Epithelial cell of proximal tubule (primary cell): ENCODE measurements around the gene TBX4. TPM values are rescaled to one million over a fixed set of nuclear protein-coding genes. Genes with fewer than 3 reads are reported as not detected.
"Not testable (repeated sequence)": the region's sequence is repeated elsewhere in the genome, so short reads cannot be mapped to it uniquely, and the experiment has no call there.

Experiments
- DNase-seq: peaks from one replicate; pipeline ENCODE4 v3.0.0-alpha.2; 2011; ENCODE audit warnings: low read depth
- H3K4me3 ChIP-seq: 2 replicates; pipeline ENCODE4 v1.5.1; 2011; ENCODE audit warnings: low read depth, mild to moderate bottlenecking, low read length
- total RNA-seq: library from RNA; depleted of rRNA; stranded (reverse); fragments of >200 nt; gene quantifications from 2 replicates; pipeline ENCODE4 v1.2.3, GENCODE V29; 2015
- TF ChIP-seq, protein P1 (sequence below): conservative IDR thresholded peaks from 2 replicates; pipeline ENCODE4 v1.5.1; 2012; ENCODE audit warnings: low read depth, mild to moderate bottlenecking, low read length

The TBX4 gene
- total RNA-seq, 1 donor from 2014 or later: not detected

GRCh38 chr17:61524319-61524718, 72.1 kb downstream of the TBX4 start:
- TF ChIP-seq, protein P1, sequence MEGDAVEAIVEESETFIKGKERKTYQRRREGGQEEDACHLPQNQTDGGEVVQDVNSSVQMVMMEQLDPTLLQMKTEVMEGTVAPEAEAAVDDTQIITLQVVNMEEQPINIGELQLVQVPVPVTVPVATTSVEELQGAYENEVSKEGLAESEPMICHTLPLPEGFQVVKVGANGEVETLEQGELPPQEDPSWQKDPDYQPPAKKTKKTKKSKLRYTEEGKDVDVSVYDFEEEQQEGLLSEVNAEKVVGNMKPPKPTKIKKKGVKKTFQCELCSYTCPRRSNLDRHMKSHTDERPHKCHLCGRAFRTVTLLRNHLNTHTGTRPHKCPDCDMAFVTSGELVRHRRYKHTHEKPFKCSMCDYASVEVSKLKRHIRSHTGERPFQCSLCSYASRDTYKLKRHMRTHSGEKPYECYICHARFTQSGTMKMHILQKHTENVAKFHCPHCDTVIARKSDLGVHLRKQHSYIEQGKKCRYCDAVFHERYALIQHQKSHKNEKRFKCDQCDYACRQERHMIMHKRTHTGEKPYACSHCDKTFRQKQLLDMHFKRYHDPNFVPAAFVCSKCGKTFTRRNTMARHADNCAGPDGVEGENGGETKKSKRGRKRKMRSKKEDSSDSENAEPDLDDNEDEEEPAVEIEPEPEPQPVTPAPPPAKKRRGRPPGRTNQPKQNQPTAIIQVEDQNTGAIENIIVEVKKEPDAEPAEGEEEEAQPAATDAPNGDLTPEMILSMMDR: no peak
- no peak for DNase-seq

DNA sequence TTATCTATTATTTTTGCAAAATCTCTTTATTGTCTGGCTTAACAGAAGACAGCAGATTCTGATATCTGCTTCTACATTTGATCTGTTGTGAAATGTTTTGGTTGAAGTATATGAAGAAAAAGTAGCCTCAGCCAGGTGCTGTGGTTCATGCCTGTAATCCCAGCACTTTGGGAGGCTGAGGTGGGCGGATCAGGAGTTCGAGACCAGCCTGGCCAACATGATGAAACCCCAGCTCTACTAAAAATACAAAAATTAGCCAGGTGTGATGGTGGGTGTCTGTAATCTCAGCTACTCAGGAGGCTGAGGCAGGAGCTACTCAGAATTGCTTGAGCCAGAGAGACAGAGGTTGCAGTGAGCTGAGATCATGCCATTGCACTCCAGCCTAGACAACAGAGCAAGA, 75.2 kb downstream of the TBX4 start:
- H3K4me3 ChIP-seq, DNase-seq: not testable (repeated sequence)

More at GRCh38 chr17:61524319-61524718, 72.1 kb downstream of the TBX4 start:
- no peak overlapping the region for H3K4me3 ChIP-seq

DNA sequence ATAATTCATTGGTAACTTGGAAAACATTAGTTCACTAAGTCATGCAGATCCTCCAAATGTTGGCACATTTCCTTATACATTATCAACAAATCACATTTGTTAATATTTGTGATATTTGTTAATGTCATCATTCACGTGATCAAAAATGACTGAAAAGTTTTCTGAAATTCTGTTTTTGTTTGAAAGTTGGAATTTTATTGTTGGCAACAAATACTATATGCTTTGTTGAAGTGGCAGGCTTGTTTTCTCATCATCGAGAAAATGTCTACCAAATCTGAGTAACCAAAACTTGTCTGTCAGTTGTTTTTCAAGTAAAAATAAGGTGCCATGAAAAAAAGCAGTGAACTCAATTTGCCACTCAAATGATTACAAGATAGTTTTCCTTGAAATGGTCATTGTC, 75.9 kb downstream of the TBX4 start:
- TF ChIP-seq, protein P1: no peak
- no peak for DNase-seq
- no peak overlapping the region for H3K4me3 ChIP-seq

- DNase-seq: no peak
- no peak overlapping the region for H3K4me3 ChIP-seq
- TF ChIP-seq, protein P1: no peak
Measured at GRCh38 chr17:61531223-61531622, 79.0 kb downstream of the TBX4 start.

DNA sequence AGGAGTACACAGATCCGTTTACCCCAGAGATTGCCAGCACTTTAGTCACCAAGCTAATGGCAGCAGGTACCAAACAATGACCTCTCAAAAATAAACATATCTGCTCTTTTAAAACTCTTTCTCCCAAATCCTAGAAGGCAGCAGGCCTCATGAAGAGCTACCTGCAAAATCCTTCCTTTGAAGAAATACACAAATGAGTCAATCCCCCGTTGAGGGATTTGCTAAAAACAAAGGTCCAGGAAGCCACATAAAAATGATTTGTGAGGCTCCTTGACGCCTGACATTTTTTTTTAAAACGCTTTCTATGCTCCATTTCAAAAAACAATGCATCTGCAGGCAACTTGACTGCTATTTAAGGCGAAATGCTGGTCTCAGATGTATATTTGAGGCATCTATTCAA, 80.6 kb downstream of the TBX4 start:
- TF ChIP-seq, protein P1: no peak
- no peak for DNase-seq
- H3K4me3 ChIP-seq: no peak overlapping the region

DNA sequence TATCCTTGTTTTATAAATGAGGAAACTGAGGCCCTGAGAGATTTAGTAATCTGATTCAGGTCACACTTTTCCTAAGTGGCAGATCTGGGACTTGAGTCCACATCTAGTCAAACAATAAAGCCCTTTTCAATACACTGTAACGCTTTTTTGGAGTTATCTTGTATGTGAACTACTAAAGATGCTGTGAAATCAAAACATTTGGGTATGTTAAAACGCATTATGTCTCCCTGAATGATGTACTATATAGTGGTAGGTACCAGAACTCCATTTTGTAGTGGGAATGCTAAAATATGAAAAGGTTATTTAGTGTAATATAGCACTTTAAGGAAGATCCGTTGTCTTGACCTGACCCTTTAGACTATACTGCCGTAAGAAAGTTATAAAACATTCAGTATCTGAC, 81.6 kb downstream of the TBX4 start:
- DNase-seq: no peak
- H3K4me3 ChIP-seq: no peak overlapping the region
- TF ChIP-seq, protein P1: no peak

DNA sequence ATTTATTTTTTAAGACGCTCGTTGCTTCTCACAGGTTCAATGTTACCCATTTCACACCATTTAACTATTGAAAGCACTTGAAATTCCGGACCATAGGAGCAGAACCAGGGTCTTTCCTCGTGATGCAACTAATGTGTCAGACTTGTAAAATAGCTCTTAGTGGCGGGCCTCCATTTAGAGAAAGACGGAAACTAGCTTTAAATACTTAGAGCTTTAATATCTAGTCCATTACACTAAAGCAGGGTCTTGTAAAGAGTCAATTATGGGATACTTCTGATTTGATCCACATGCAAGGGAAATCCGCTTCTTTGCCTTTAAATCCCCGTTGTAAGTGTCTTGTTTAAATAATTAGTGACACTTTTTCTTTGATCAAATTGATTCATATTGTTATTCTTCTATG, 82.2 kb downstream of the TBX4 start:
- no peak for DNase-seq
- H3K4me3 ChIP-seq: no peak overlapping the region
- TF ChIP-seq, protein P1: no peak

Other genes starting within 250 kb of the TBX4 start
- 1.7 and 2.2 TPM in 2 replicates for gene TBX2, start 52.6 kb upstream of the TBX4 start, total RNA-seq
- not detected in 2 replicates for gene NACA2, start 138.8 kb downstream of the TBX4 start, total RNA-seq